PC-9 (cell line): ENCODE measurements around the gene ZNF407.

ENCODE experiments used
- EZH2 ChIP-seq: fragments of 200-600 bp; sonication (generic); IDR thresholded peaks from 2 replicates; pipeline ENCODE4 v1.8.0; 2017; ENCODE audit warnings: antibody characterized with exemption, low read depth
- TF ChIP-seq, protein P1 (sequence below): fragments of 200-600 bp; sonication (generic); conservative IDR thresholded peaks from 2 replicates; pipeline ENCODE4 v1.6.1; 2017; ENCODE audit warnings: mixed run types, antibody characterized with exemption, mild to moderate bottlenecking, moderate library complexity

DNA sequence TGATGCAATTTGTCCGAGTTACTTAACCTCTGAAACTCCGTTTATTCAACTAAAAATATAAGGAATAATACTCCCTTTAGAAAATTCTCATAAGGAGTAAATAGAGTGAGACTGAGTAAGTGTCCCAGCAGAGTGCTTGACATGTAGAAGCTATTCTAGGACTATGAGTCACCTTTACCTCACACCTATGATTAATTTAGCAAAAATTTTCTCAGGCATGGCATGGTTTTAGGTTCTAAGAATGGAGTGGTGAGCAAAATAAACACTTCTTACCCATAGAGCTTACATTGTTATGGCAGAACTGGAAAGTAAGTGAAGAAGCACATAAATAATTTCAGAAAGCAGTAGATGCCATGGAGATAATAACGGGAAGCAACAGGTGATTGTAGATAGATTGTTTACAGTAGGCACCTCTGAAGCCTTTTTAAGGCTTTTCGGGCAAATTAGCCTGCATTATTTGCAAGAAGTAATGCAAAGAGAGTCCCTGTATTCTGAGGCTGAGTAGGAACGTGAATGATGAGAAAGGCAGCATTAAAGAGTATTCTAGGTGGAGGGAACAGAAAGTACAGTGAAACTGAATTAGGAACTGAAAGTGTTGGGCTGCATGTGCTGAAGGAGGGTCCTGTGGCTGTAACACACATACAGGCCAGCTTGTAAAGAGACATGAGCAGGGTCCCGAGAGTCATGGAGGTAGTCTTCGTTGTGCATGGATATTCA lies 209.2 kb downstream of the ZNF407 start:
- TF ChIP-seq, protein P1, sequence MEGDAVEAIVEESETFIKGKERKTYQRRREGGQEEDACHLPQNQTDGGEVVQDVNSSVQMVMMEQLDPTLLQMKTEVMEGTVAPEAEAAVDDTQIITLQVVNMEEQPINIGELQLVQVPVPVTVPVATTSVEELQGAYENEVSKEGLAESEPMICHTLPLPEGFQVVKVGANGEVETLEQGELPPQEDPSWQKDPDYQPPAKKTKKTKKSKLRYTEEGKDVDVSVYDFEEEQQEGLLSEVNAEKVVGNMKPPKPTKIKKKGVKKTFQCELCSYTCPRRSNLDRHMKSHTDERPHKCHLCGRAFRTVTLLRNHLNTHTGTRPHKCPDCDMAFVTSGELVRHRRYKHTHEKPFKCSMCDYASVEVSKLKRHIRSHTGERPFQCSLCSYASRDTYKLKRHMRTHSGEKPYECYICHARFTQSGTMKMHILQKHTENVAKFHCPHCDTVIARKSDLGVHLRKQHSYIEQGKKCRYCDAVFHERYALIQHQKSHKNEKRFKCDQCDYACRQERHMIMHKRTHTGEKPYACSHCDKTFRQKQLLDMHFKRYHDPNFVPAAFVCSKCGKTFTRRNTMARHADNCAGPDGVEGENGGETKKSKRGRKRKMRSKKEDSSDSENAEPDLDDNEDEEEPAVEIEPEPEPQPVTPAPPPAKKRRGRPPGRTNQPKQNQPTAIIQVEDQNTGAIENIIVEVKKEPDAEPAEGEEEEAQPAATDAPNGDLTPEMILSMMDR: no peak
- no peak for TF ChIP-seq EZH2
